ENCODE results near the gene C2orf49.

C2orf49 gene

GRCh38 chr2:105362862-105363591 lies 25.7 kb downstream of the C2orf49 start:
- DNase-seq (ENCODE audit: low spot score), result no peak

DNA sequence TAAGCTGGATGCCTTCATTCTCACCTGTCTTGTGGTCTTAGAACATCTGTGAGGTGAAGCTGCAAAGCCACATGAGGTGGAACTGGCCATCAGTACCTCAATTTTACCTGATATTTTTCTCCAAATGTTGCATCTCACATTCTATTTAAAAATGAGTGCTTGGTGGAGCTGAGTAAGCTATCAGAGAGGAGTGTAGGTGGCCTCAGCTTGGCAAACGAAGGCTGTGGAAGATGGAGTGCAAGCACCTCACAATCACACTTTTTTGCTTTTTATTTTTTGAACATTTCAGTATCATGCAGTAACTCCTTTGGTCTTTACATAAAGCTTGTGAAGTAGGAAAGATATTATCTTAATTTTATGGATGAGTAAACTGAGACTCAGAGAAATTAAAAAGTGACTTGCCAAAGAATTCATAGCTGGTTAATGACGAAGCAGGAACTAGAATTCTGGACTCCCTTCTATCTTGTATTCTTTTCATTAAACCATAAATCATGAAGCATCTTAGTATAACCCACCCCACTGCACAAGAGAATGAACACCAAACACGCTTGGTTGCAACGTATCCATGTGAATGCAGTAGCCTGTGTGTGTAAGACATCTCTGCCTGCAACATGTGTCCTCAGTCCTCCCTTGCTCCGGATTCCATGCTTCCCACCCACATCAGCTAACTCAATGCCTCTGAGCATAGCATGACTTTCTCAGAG lies 27.2 kb downstream of the C2orf49 start:
- DNase-seq (ENCODE audit: low spot score), result no peak

DNA sequence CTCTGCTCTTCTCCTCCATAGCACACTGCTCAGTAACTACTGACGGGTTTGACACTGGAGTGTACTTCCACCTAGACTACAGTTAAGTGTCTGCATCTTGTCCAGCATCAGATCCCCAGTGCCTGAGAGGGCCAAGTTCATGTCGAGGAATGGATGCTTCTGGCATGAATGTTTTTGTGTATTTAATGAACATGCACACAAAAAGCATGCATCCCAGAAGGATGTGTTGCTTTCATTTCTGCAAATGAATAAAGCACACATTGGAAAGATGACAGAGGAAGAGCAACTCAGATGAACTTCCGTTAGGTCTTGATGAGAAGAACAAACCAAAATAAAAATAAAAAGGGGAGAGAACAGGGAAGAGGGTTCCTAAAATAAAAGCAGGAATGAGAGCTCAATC lies 27.9 kb downstream of the C2orf49 start:
- no peak for DNase-seq (ENCODE audit: low spot score)

DNA sequence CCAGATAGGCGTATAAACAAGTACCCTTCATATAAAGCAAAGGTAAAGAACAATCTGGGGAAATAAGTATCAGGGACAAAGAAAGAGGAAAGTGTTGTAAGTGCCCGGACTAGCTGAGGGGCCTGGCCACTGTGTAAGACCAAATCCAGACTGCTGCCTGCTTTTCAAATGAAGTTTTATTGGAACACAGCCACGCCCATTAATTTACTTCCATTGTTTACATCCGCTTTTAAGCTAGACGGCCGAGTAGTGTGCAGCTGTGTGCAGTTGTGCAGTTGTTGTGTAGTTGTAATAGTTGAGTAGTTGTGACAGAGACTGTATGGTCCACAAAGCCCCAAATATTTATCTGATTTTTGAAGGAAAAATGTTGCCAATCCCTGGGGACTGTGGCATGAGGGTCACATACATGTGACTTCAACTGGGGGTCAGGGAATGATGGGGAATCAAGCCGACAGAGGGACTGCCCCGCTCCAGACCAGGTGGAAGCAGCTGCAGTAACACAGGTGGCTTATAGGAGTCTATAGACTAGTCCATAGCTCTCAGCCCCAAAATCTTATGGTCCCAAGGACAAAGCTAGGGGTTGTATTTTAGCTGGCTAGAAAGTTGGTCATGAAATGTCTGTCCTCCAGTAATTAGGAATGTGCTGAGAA lies 31.5 kb downstream of the C2orf49 start:
- DNase-seq (ENCODE audit: low spot score), result no peak

DNA sequence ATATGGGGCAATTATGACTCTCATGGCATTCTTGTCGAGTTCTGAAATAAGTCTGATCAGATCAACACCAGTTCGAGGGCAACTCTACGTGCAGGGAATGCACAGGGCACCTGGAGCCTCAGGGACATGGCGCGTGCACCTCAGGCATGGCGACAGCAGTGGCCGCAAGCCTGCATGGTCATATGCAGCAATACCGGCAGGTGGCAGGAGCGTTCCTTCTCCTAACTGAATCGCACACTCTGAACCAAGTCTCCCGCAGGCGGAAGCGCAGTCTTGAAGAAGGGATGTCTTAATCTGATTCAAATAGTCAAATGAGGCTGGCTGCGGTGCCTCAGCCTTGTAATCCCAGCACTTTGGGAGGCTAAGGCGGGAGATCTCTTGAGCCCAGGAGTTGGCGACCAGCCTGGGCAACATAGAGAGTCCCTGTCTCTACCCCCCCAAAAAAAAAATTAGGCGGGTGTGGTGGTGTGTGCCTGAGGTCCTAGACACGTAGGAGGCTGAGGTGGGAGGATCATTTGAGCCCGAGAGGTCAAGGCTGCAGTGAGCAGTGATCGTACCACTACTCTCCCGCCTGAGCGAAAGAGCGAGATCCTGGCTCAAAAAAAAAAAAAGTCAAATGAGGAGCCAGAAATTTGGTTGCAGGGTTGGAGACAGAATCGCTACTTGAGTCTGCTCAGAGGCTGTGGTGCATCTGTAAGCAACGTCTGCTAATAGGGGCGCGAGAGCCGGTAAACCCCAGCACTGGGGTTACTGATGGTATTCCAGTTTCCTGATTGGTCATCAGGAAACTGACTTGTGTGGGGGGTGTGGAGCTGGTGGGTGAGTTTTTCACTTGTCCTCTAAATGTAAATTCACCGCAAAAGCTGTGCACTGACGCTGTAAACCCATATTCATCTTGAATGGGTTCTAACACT lies 32.7 kb downstream of the C2orf49 start:
- DNase-seq (ENCODE audit: low spot score), result peak; percentile 75

- no peak for DNase-seq (ENCODE audit: low spot score)
Observed at GRCh38 chr2:105371156-105371555, 33.8 kb downstream of the C2orf49 start.

GRCh38 chr2:105371810-105372209 lies 34.5 kb downstream of the C2orf49 start:
- DNase-seq (ENCODE audit: low spot score), result no peak

DNA sequence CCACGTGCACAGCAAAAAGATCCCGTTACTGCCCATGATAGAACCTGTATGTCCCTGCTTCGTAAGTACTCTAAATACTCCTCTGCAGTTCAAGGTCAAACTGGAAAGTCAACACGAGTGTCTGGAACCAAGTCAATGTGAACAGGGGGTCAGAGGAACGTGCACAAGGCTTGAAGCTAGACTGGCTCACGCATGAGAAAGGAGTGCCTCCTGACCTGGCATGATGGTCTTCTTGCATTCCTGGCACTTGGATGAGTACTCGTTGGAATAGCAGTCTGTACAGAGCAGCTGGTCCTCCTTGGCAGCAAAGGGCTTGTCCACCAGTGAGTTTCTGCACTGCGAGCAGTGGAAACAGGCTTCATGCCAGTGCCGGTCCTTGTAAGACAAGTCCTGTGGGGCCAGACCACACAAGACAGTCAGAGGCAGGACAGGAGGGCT lies 36.0 kb downstream of the C2orf49 start:
- no peak for DNase-seq (ENCODE audit: low spot score)

GRCh38 chr2:105373895-105374401 lies 36.6 kb downstream of the C2orf49 start:
- no peak for DNase-seq (ENCODE audit: low spot score)

DNA sequence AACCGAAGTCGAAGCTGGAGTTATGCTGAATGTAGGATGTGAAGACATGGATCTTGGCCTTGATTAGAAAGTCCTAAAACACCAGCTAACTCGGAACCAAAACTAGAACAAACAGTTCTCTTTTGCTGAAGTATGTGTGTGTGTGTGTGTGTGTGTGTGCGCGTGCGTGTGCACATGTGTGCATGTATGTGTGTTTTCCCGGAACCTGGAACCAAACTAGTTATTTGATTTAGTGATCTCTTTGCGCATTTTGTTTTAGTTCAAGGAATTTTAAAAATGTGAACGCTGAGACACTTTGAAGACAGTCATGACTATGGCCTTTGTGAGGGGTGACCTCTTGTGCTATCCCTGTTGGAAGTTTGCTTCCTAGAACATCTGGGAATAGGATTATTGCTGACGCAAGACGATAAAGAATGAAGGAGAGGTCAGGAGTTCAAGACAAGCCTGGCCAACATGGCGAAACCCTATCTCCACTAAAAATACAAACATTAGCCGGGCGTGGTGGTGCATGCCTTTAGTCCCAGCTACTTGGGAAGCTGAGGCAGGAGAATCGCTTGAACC lies 37.7 kb downstream of the C2orf49 start:
- DNase-seq (ENCODE audit: low spot score), result no peak

DNA sequence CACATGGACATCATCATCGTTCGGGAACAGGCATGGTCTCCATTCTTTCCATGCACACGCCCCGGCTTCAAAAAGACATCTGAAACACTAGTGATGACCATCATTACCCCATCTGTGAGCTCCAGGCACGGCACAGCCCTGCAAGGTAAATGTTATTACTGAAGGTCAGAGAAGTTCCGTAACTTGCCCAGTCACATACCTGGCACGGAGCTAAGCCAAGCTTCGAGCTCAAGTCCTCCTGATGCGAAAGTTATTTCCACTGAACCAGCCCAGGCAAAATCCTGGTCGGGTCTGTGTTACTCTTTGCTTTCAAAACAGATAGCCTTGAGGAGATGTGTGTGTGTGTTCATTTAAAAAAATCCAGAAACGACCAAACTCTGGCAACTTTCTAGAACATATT lies 38.7 kb downstream of the C2orf49 start:
- DNase-seq (ENCODE audit: low spot score), result no peak

DNA sequence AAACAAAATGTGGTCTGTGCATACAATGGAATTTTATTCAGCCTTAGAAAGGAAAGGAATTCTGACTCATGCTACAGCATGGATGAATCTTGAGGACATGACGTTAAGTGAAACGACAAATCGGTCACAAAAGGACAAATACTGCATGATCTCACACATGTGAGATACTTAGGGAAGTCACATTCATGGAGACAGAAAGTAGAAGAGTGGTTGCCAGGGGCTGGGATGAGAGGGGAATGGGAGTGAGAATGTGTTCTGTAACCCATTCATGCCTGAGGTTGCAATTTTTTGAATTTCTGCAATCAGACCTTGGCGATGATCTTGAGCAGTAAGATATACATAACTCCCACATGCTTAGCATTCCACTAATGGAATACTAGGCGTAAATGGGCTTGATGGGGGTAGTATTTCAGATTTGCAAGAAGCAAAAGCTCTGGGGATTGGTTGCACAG lies 39.5 kb downstream of the C2orf49 start:
- no peak for DNase-seq (ENCODE audit: low spot score)

GRCh38 chr2:105377871-105378270 lies 40.5 kb downstream of the C2orf49 start:
- DNase-seq (ENCODE audit: low spot score), result no peak

DNA sequence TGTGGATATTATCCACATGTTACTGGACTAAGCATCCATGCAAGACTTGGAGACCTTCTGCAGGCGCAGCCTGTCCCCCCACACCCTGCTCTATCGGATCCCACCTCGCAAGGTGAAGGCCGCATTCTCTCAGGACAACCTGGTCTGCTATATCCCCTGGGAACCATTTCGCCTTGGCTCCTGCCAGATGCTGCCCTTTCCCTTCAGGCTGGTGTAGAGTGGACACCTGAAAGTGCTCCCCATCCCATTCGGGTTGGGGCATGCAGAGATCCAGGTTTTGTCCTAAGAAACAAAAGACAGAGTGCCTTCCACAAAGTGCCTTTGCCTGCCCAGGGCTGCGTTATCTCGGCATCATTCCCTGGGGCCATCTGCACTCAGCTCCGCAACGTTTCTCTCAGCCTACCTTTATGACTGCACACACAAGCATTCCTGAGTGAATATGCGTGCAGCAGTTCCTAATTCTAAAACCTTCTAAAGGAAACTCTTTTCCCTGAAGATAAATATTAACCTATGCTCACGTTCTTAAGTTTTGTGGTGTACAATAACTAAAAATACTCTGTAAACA lies 41.0 kb downstream of the C2orf49 start:
- DNase-seq (ENCODE audit: low spot score), result no peak

GRCh38 chr2:105378921-105379383 lies 41.6 kb downstream of the C2orf49 start:
- DNase-seq (ENCODE audit: low spot score), result no peak

DNA sequence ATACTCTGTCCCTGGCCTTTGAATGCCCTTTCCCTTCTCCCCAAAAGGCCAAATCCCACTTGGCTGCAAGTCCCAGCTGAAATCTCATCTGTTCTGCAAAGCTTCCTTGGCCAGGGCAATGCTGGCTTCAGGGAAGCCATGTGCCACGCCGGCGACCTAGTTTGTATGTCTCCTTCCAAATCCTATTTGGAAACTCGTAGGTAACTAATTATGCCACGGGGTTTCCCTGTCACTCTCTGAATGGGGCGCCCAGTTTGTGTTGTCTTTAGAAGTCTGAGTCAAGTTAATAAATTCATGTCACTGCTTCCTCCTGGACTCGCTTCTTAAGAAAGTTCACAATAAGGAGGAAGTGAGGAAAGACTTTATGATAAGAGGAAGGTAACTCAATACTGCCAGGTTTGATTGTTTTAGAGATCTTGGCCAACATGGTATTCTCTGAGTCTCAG lies 42.4 kb downstream of the C2orf49 start:
- DNase-seq (ENCODE audit: low spot score), result no peak

GRCh38 chr2:105380432-105381100 lies 43.2 kb downstream of the C2orf49 start:
- DNase-seq (ENCODE audit: low spot score), result no peak

- DNase-seq (ENCODE audit: low spot score), result no peak
Observed at GRCh38 chr2:105381101-105381668, 43.8 kb downstream of the C2orf49 start.

- DNase-seq (ENCODE audit: low spot score), result no peak
Observed at GRCh38 chr2:105382177-105382576, 44.8 kb downstream of the C2orf49 start.

All from pons (tissue), 1 donor.